Neural progenitor cell (in vitro differentiated cells): Measurements from ENCODE around the gene GTPBP6. TPM values are rescaled to one million over a fixed set of nuclear protein-coding genes. Genes with fewer than 3 reads are reported as not detected.

Experiments used
- DNase-seq: peaks from one replicate; pipeline ENCODE4 v3.0.0-alpha.2; 2016; ENCODE audit warnings: low spot score
- H2AFZ ChIP-seq: fragments of 200-600 bp; sonication (generic); replicated peaks from 2 replicates; pipeline ENCODE4 v1.6.1; 2016; ENCODE audit warnings: antibody characterized with exemption
- H3F3A ChIP-seq: fragments of 200-600 bp; sonication (generic); 2 replicates; pipeline ENCODE4 v1.6.1; 2016; ENCODE audit warnings: antibody characterized with exemption, low read depth
- H3K27ac ChIP-seq: fragments of 200-600 bp; sonication (generic); 2 replicates; pipeline ENCODE4 v1.5.1; 2016; ENCODE audit warnings: mild to moderate bottlenecking
- H3K27me3 ChIP-seq: fragments of 200-600 bp; sonication (generic); 2 replicates; pipeline ENCODE4 v1.6.1; 2016; ENCODE audit warnings: mild to moderate bottlenecking, moderate library complexity
- H3K36me3 ChIP-seq: fragments of 200-600 bp; sonication (generic); 2 replicates; pipeline ENCODE4 v1.5.1; 2016
- H3K4me1 ChIP-seq: fragments of 200-600 bp; sonication (generic); 2 replicates; pipeline ENCODE4 v1.6.1; 2016; ENCODE audit warnings: mixed run types
- H3K4me2 ChIP-seq: fragments of 200-600 bp; sonication (generic); 2 replicates; pipeline ENCODE4 v1.6.1; 2016
- H3K4me3 ChIP-seq: fragments of 200-600 bp; sonication (generic); 2 replicates; pipeline ENCODE4 v1.5.1; 2016
- H3K79me2 ChIP-seq: fragments of 200-600 bp; sonication (generic); 2 replicates; pipeline ENCODE4 v1.6.1; 2016; ENCODE audit warnings: low read depth
- H3K9ac ChIP-seq: fragments of 200-600 bp; sonication (generic); 2 replicates; pipeline ENCODE4 v1.6.1; 2016
- H3K9me3 ChIP-seq: fragments of 200-600 bp; sonication (generic); 2 replicates; pipeline ENCODE4 v1.5.1; 2016; ENCODE audit warnings: low read depth
- H4K20me1 ChIP-seq: fragments of 200-600 bp; sonication (generic); 2 replicates; pipeline ENCODE4 v1.6.1; 2016; ENCODE audit warnings: low read depth
- H3K27ac Mint-ChIP-seq: 3 replicates; pipeline ENCODE4 v1.8.0; 2021; ENCODE audit warnings: mixed read lengths
- H3K27me3 Mint-ChIP-seq: 2 replicates; pipeline ENCODE4 v1.8.0; 2022; ENCODE audit warnings: low read depth, mild to moderate bottlenecking, inconsistent platforms, moderate library complexity, mixed read lengths; ENCODE audit not compliant: insufficient read depth
- H3K36me3 Mint-ChIP-seq: 3 replicates; pipeline ENCODE4 v1.8.0; 2021; ENCODE audit warnings: mixed read lengths
- H3K4me1 Mint-ChIP-seq: 3 replicates; pipeline ENCODE4 v1.8.0; 2021; ENCODE audit warnings: mixed read lengths
- H3K4me3 Mint-ChIP-seq: 3 replicates; pipeline ENCODE4 v1.8.0; 2021; ENCODE audit warnings: mild to moderate bottlenecking, moderate library complexity, mixed read lengths
- H3K9me3 Mint-ChIP-seq: 3 replicates; pipeline ENCODE4 v1.8.0; 2020; ENCODE audit warnings: mixed read lengths
- EZH2 ChIP-seq: fragments of 200-600 bp; sonication (generic); IDR thresholded peaks from 2 replicates; pipeline ENCODE4 v1.6.1; 2017; ENCODE audit warnings: antibody characterized with exemption, mild to moderate bottlenecking, moderate library complexity
- EZH2phosphoT487 ChIP-seq: fragments of 200-600 bp; sonication (generic); IDR thresholded peaks from 2 replicates; pipeline ENCODE4 v1.6.1; 2017; ENCODE audit warnings: antibody characterized with exemption
- total RNA-seq: library from RNA; depleted of rRNA; stranded (reverse); fragments of >200 nt; gene quantifications from 2 replicates; pipeline ENCODE4 v1.2.3, GENCODE V29; 2015; ENCODE audit warnings: low replicate concordance
- TF ChIP-seq, protein P1 (sequence below): fragments of 200-600 bp; sonication (generic); IDR thresholded peaks from 2 replicates; pipeline ENCODE4 v1.5.1; 2017; ENCODE audit warnings: antibody characterized with exemption, mild to moderate bottlenecking

GTPBP6 gene
- total RNA-seq, 1 donor from 2014 or later = 16.6 TPM

DNA sequence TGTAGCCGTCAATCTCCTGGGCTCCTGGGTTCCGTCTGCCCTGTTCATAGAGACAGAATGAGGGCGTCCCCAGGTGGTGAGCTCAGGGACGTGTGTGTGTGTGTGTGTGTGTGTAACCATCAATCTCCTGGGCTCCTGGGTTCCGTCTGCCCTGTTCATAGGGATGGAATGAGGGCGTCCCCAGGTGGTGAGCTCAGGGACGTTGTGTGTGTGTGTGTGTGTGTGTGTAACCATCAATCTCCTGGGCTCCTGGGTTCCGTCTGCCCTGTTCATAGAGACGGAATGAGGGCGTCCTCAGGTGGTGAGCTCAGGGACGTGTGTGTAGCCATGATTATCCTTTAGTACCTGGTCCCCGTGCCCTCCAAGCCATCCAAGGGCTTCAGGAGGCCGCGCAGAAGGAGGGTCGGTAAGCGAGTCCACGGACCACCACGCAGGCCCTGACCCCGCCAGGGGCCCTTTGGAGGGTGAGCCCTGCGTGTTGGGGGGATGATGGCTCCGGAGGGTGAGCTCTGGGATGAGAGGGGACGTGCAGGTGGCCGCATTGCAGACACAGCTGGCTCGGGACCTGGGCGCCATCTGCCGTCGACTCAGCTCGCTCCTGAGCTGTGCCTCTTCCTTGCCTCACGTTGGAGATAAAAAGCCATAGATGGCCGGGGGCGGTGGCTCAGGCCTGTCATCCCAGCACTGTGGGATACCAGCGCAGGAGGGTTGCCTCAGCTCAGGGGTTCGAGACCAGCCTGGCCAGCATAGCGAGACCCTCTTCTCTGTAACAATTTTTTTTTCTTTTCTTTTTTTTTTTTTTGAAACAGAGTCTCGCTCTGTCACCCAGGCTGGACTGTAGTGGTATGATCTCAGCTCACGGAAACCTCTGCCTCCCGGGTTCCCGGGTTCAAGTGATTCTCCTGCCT lies 5.4 kb upstream of the GTPBP6 start:
- Mint-ChIP-seq H3K4me3 (peak overlapping the region; percentile 73), H3K36me3 (peaks cover 1% of the 10 kb centered on the region), H3K27me3 (peaks cover 23% of the 10 kb centered on the region), H3K27ac (peak overlapping the region; percentile 3), H3K9me3 (peaks cover 2% of the 10 kb centered on the region), H3K4me1 (peaks cover 17% of the 10 kb centered on the region)
- Histone ChIP-seq H3F3A (peaks cover 24% of the 10 kb centered on the region), H3K9ac (no peak overlapping the region), H3K9me3 (no peaks in the 10 kb centered on the region), H3K4me2 (peak overlapping the region; percentile 70), H3K27ac (no peak overlapping the region), H4K20me1 (peaks cover 17% of the 10 kb centered on the region), H3K4me1 (peaks cover 7% of the 10 kb centered on the region), H3K27me3 (no peaks in the 10 kb centered on the region), H3K4me3 (peak overlapping the region; percentile 28), H3K79me2 (peaks cover 20% of the 10 kb centered on the region), H3K36me3 (no peaks in the 10 kb centered on the region), H2AFZ (no peak overlapping the region)
- DNase-seq = peak; percentile 83
- TF ChIP-seq EZH2phosphoT487 = no peak
- TF ChIP-seq, protein P1, sequence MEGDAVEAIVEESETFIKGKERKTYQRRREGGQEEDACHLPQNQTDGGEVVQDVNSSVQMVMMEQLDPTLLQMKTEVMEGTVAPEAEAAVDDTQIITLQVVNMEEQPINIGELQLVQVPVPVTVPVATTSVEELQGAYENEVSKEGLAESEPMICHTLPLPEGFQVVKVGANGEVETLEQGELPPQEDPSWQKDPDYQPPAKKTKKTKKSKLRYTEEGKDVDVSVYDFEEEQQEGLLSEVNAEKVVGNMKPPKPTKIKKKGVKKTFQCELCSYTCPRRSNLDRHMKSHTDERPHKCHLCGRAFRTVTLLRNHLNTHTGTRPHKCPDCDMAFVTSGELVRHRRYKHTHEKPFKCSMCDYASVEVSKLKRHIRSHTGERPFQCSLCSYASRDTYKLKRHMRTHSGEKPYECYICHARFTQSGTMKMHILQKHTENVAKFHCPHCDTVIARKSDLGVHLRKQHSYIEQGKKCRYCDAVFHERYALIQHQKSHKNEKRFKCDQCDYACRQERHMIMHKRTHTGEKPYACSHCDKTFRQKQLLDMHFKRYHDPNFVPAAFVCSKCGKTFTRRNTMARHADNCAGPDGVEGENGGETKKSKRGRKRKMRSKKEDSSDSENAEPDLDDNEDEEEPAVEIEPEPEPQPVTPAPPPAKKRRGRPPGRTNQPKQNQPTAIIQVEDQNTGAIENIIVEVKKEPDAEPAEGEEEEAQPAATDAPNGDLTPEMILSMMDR = peak; percentile 36

DNA sequence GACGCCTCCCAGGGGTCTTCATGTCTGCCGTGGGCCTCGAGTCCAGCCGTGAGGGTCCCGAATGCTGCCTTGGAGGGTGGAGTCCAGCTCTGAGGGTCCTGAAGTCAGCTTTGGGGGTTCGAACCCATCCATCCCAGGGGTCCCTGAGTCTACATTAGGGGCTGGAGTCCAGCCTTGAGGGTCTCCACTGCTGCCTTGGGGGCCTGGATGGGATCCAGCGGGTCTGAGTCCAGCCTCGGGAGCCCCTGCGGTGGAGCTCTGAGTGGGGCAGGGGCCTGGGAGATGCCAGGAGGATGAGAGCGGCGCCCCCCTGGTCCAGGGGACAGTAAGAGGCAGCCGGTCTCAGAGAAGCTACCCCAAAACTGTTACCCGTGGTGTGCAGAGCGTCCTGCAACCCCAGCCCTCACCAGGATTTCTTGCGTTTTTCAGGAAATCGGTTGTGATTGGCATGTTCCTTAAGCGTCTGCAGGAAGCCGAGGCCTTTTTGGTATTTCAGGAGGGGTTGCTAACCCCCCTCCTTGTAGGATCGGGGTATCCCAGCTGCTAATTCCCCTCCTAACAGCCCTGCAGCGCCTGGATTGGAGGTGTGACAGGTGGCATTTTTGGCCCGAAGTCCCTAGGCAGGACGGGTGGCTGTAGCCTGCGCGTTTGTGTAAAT lies 1.7 kb upstream of the GTPBP6 start:
- H3K4me1 ChIP-seq = peaks cover 7% of the 10 kb centered on the region
- peaks cover 1% of the 10 kb centered on the region for H3K36me3 Mint-ChIP-seq
- H3F3A ChIP-seq = peaks cover 35% of the 10 kb centered on the region
- no peaks in the 10 kb centered on the region for H3K27me3 ChIP-seq
- no peaks in the 10 kb centered on the region for H3K36me3 ChIP-seq
- H3K27me3 Mint-ChIP-seq = peaks cover 21% of the 10 kb centered on the region
- peak overlapping the region; percentile 98 for H3K4me2 ChIP-seq
- peak overlapping the region; percentile 85 for H3K4me3 ChIP-seq
- peak; percentile 43 for DNase-seq
- H3K9me3 ChIP-seq = no peaks in the 10 kb centered on the region
- H3K4me1 Mint-ChIP-seq = peaks cover 15% of the 10 kb centered on the region
- H2AFZ ChIP-seq = no peak overlapping the region
- H4K20me1 ChIP-seq = peaks cover 21% of the 10 kb centered on the region
- TF ChIP-seq EZH2phosphoT487 (no peak), EZH2 (no peak)
- TF ChIP-seq, protein P1 = no peak
- H3K27ac ChIP-seq = no peak overlapping the region
- no peaks in the 10 kb centered on the region for H3K9me3 Mint-ChIP-seq
- peak overlapping the region; percentile 91 for H3K4me3 Mint-ChIP-seq
- peak overlapping the region; percentile 88 for H3K27ac Mint-ChIP-seq
- H3K9ac ChIP-seq = peak overlapping the region; percentile 85
- peaks cover 32% of the 10 kb centered on the region for H3K79me2 ChIP-seq

DNA sequence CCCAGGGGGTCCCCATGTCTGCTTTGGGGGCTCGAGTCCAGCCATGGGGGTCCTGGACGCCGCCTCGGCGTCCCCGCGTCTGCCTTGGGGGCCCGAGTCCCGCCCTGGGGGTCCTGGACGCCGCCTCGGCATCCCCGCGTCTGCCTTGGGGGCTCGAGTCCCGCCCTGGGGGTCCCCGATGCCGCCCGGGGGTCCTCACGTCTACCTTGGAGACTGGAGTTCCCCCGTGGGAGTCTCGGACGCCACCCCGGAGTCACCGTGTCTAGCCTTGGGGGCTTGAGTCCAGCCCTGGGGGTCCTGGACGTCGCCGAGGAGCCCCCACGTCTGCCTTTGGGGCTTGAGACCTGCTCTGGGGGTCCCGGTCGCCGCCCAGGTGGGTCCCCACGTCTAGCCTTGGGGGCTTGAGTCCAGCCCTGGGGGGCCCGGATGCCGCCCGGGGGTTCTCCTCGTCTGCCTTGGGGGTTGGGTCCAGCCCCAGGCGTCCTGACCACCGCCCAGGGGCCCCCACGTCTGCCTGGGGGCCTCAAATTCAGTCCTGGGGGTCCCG lies 1.1 kb upstream of the GTPBP6 start:
- Histone ChIP-seq H3K4me3 (peak overlapping the region; percentile 85), H3K79me2 (peaks cover 32% of the 10 kb centered on the region), H3K27ac (peak overlapping the region; percentile 42), H3K36me3 (no peaks in the 10 kb centered on the region), H3F3A (peaks cover 33% of the 10 kb centered on the region), H3K4me1 (peaks cover 7% of the 10 kb centered on the region), H3K27me3 (no peaks in the 10 kb centered on the region), H2AFZ (no peak overlapping the region), H4K20me1 (peaks cover 21% of the 10 kb centered on the region), H3K9ac (peak overlapping the region; percentile 85), H3K4me2 (peak overlapping the region; percentile 98), H3K9me3 (no peaks in the 10 kb centered on the region)
- DNase-seq = peak; percentile 35
- no peak for TF ChIP-seq EZH2phosphoT487
- TF ChIP-seq, protein P1 = no peak
- no peak for TF ChIP-seq EZH2
- H3K36me3 Mint-ChIP-seq = peaks cover 1% of the 10 kb centered on the region
- no peaks in the 10 kb centered on the region for H3K9me3 Mint-ChIP-seq
- H3K27ac Mint-ChIP-seq = no peak overlapping the region
- H3K4me1 Mint-ChIP-seq = peaks cover 14% of the 10 kb centered on the region
- peak overlapping the region; percentile 91 for H3K4me3 Mint-ChIP-seq
- H3K27me3 Mint-ChIP-seq = peaks cover 18% of the 10 kb centered on the region
